HG03280 (cell line): ENCODE results near the gene GATD1.

Experiments used
- ATAC-seq: cut with Tn5 transposase; IDR thresholded peaks from one replicate; pipeline ENCODE4 v1.9.1; 2021; ENCODE audit warnings: mild to moderate bottlenecking, moderate library complexity; ENCODE audit not compliant: unreplicated experiment

The GATD1 gene, protein sequence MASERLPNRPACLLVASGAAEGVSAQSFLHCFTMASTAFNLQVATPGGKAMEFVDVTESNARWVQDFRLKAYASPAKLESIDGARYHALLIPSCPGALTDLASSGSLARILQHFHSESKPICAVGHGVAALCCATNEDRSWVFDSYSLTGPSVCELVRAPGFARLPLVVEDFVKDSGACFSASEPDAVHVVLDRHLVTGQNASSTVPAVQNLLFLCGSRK

DNA sequence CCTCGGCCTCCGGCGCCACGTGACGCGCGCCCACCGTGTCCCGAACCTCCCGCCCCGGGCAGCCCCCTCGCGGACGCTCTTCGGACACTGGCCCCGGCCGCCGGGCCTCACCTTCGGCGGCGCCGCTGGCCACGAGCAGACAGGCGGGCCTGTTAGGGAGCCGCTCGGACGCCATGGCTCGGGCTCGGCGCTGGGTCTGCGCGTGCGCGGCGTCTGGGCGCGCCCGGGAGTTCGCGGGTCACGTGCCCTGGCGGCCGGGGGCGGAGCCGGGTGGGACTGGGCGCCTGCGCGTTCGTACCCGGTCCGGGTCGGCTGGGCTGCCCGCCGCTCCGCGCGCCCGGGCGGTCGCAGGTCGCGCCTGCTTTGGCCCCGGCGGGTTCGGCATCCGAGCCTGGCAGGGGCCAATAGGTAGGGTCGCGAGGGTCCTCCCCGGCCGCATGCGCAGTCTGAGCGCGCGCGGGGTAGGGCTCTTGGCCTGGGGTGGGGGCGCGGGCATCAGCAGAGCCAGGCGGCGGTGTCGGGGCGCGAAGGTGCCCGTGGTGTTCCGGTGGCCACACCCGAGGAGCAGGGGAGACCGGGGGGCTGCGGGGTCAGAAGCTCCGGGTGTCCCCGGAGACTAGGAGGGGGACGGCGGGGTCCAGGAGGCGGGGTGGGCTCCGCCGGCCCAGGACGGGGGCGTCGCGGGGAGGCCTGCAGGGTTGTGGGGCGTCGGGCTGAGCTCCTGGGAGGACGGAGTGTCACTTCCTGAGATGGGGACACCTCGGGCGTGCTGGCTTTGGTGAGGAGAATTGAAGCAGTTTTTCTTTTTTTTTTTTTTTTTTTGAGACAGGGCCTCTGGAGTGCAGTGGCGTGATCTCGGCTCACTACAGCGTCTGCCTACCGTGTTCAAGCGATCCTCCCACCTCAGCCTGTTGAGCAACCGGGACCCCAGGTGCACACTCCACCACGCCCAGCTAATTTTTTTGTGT, at the start of gene GATD1:
Gene GATD1, minus strand, starts transcription at position 200 of the 968 bp plus-strand sequence. Its CDS starts 25 bp downstream, at position 175.
- ATAC-seq, result peak; percentile 80

DNA sequence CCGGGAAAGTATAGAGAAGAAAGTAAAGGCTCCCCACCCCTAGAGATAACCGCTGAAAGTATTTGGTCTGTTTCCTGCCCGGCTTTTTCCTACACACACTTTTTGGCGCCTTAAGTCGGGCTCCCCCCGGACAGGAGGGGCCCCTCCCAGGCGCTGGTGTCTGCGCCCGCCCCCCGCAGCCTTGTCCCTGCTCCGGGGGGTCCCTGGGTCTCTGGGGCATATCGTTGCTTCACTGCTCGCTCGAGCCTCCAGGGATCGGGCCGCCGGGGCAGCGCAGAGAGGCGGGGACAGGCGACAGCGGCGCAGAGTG, 49.5 kb upstream of the GATD1 start:
- ATAC-seq, result peak; percentile 2

DNA sequence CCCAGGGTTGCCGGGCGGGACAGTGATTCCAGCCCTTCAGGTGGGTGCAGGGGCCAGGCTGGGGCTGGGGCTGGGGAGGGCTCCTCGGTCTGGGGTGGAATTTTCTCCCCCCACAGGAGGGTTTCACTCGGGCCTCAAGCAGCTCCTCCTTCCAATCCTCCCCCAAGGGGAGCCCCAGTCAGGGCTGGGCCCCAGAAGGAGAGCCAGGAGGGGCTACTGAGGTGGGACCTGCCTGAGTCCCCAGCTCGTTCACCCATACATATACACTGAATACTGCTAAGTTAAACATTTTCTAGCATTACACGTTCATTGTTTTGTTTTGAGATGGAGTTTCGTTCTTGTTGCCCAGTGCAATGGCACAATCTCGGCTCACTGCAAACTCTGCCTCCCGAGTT, 48.9 kb upstream of the GATD1 start:
- ATAC-seq, result no peak

DNA sequence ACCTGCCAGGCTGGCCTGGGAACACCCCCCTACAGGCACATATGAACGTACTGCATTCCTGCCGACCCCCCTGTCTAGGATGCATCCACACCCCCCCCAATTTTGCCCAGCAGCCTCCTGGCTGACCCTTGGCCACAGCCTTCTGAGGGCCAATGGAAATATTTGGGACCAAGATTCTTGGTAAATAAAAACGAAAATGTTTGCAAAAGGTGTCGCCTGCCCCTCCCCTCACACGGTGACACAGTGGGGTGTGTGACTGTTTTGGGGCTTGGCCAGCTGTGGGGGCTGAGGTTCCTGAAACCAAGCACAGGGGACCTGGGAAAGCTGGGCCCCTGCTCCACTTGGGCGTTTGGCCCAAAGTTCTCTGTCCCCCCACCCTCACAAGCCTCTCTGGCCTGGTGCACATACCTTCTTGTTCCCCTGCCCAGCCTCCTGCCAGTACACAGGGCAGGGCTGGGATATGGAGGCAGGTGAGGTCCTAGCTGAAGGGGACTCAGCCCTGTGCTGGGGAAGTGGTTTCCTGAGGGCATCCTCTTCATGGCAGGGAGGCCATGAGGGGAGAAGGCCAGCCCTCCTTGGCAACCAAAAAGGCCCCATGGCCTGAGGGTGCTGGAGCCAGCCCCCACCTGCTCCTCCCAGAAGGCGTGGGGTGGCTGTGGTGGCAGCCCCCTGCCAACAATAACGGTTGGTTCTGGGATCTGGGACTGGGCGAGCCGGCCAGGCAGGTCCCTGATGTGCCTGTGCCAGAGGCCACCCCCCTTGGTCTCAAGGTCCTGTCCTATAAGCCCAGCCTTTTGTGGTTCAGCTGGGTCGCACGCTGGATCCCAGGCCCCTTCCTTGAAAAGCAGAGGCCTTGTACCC, 48.3 kb upstream of the GATD1 start:
- no peak for ATAC-seq

DNA sequence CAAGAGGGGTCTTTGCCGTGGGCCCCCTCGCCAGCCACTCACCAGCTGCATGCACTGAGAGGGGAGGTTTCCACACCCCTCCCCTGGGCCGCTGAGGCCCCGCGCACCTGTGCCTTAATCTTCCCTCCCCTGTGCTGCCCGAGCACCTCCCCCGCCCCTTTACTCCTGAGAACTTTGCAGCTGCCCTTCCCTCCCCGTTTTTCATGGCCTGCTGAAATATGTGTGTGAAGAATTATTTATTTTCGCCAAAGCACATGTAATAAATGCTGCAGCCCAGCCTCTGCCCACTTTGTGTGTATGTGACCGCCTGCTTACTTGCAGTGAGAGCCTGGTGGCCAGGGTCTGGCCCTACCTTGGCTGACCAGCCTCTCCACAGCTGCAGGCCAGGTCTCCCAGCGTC, 47.7 kb upstream of the GATD1 start:
- ATAC-seq, result no peak

DNA sequence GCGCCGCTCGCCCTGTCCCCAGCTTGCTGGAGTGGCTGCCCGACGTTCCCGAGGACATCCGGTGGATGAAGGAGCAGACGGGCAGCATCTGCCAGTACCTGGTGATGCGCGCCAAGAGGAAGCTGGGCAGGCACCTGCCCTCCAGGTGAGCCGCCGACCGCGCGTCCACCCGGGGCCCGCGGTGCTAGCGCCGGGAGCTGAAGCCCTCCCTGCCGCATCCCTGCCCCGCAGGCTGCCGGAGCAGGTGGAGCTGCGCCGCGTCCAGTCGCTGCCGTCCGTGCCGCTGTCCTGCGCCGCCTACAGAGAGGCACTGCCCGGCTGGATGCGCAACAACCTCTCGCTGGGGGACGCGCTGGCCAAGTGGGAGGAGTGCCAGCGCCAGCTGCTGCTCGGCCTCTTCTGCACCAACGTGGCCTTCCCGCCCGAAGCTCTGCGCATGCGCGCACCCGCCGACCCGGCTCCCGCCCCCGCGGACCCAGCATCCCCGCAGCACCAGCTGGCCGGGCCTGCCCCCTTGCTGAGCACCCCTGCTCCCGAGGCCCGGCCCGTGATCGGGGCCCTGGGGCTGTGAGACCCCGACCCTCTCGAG, 47.1 kb upstream of the GATD1 start:
- ATAC-seq, result no peak

DNA sequence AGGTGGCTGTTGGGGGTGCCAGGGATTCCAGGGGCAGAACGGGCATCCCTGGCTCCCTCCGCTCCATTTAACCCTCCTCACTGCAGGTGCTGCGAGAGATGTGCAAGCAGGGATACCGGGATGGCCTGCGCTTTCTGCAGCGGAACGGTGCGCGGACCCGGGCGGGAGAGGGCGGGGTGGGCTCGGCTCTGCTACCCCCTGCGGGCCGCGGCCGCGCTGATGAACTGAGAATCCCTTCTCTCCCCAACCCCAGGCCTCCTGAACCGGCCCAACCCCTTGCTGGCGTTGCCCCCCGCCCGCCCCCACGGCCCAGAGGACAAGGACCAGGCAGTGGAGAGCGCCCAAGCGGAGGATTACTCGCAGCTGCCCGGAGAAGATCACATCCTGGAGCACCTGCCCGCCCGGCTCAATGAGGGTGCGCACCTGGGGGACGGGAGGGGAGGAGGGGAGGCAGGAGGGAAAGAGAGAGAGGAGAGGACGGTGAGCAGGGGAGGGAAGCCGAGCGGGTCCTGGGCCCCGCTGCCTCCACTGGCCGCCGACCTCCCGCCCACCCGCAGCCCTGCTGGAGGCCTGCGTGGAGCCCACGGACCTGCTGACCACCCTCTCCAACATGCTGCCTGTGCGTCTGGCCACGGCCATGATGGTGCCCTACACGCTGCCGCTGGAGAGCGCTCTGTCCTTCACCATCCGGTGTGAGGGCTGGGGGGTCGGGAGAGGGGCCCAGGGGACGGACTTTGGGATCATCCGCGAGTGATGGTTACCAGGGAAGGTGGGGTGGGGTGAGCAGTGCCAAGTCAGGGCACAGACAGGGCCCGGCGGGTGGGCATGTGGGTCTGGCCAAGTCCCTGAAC, 46.4 kb upstream of the GATD1 start:
- no peak for ATAC-seq

DNA sequence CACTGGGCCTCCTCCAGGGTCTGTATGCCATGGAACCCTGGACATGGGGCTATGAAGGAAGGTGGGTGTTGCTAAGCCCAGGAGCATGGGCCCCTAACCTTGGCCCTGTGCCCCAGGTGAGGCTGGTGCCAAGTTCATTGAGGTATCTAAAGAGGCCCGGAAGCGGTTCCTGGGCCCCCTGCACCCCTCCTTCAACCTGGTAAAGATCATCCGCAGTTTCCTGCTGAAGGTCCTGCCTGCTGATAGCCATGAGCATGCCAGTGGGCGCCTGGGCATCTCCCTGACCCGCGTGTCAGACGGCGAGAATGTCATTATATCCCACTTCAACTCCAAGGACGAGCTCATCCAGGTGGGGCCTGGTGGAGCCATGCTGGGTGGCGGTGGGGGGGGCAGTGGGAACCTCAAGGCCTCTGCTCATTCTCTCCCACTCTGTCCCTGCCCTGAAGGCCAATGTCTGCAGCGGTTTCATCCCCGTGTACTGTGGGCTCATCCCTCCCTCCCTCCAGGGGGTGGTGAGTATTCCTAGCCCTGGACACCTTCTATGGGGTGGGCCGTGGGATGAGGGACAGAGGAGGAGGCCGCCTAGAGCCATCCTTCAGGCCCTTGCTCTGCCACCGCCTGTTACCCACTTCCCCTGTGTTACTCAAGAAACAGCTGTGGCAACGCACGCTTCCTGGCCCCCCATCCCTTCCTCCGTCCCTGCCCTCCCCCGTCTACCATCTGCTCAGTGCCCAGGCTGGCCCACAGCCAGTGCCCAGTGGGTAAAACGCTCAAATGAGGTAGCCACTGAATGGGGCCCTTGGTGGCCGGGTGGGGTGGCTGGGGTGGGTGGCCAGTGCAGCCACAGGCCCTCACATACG, 44.5 kb upstream of the GATD1 start:
- no peak for ATAC-seq

DNA sequence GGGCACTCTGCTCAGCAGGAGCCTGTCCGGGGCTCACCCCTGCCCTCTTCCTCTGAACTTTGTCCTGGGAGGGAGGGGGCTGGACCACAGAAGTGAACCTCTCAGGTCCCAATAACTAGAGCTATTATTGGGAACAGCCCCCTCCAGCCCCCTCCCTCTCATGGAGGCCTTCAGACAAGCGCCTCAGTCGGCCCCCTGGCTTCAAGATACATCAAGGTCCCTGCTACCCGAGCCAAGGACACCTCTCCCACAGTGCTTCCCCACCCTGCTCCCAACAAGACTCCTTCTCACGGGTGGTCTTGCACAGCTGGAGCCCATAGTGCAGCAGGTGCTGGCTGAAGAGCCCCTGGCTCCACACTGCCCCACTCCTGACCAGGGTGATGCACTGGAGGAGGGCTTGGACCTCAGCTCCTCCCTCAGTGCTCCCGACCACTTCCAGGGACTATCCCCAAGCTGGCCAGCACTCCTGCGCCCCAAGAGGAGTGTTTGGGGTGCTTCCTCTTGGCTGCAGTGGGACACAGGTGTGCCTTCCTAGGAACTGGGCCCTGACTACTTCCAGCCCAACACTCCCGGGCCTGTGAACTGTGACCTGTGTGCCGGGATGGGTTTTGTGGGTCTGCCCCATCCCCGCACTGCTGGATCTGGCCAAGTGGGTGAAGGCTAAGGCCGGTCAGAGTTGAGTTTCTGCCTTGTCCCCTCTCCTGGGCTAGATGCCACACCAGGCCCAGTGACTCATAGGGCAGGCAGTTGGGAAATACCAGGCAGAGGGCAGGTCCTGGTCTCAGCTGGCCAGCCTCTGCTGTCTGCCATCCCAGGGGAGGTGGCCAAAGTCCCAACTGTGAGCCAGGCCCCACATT, 43.6 kb upstream of the GATD1 start:
- ATAC-seq, result no peak

DNA sequence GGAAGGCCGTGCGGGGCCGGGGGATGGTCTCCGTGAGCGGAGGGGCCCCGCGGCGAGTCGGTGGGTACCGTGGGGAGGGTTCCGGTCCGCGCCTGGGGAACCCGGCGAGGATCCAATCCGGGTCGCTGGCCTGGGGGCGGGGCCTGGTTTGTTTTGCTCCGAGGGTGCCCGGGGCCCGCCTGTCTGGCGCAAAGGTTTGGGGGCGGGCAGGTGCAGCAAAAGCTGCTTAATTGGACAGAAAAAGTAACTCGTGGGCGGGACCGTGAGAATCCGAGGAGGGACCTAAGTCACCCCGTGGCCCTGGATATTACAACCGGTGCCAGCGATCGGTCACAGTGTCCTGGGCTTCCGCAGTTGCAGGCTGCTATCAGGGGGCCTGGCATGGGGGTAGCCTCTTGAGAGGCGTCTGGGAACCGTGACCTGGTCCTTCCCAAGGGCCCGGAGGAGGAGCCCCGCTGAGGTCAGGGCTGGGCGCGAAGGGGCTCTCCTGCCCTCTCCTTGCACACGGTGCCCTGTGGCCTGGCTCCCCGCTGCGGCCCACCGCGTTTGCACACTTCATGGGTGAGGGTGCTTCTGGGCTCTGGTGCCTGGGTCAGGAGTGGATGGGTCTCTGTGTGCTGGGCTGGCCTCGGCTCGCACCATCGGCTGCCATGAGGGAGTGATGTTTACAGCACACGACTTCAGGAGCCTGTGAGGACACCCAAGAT, 42.8 kb upstream of the GATD1 start:
- ATAC-seq, result peak; percentile 68

DNA sequence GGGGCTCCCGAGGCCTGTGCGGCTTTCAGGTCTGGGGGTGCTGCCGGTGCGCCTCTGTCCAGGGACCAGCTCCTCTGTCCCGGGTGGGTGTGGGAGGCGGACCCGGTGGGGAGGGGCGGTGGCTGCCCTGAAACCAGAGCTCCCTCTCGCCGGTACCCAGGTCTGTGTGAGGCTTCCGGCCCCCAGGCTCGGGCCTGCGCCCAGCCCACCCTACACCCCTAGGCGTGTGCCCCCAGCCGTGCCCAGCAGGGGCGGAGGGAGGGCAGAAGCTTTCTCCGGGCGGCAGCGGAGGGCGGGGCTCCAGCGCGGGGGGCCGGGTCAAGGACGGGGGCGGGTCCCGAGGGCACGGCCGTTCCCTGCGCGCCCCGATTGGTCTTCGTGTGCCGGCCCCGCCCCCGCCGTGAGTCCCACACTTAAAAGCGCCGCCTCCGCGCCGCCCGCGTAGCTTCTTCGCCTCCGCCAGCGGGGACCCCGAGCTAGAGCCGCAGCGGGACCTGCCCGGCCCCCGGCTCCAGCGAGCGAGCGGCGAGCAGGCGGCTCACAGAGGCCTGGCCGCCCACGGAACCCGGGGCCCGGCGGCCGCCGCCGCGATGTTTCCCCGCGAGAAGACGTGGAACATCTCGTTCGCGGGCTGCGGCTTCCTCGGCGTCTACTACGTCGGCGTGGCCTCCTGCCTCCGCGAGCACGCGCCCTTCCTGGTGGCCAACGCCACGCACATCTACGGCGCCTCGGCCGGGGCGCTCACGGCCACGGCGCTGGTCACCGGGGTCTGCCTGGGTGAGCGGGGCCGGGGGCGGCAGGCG, 42.0 kb upstream of the GATD1 start:
- peak; percentile 71 for ATAC-seq

DNA sequence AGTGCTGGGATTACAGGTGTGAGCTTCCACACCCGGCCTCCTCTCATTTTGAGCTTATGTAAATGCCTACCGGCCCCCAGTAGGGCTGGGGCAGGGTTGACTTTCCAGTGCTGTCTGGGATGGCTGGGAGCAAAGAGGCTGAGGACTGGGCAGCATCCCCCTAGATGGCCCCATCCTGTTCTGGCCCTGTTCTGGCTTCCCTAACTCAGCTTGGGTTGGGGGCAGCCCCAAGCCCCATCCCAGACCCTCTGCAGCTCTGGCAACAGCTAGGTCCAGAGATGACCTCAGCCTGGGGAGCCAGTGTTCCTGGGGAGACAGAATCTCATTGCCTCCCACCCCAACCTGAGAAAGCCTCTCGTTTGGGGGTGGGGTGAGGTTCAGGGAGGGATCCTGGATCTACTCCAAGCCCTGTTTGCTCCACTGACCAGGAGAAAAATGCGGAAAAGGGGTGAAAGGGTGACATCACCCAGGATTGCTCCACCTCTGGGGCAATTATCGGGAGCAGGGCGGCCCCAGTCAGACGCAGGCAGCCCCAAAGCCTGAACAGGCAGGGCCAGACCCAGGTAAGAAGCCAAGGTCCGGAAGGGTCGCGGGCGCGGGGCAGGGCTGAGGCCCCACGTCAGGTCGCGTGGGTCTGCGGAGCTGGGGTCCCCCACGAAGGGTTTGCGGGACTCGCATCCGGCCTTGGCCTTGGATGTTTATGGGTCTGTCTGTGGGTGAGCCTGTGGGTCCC, 41.3 kb upstream of the GATD1 start, which contains the start of gene PNPLA2:
Gene PNPLA2, plus strand, starts transcription at position 519 of the 733 bp plus-strand sequence. CDS start 805 bp downstream, outside the sequence.
- no peak for ATAC-seq

DNA sequence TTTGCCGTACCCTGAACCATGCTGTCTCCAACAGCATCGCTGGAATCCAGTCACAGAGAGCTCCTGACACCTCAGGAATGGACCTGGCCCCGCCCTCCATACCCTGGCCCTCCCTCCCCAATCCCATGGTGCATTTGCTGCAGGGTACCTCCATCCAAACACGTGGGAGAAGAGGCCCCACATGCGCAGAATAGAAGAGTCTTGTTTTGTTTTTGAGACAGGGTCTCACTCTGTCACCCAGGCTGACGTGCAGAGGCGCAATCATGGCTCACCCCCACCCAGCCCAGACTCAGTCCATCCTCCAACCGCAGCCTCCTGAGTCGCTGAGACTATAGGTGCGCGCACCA, 39.1 kb upstream of the GATD1 start:
- no peak for ATAC-seq

DNA sequence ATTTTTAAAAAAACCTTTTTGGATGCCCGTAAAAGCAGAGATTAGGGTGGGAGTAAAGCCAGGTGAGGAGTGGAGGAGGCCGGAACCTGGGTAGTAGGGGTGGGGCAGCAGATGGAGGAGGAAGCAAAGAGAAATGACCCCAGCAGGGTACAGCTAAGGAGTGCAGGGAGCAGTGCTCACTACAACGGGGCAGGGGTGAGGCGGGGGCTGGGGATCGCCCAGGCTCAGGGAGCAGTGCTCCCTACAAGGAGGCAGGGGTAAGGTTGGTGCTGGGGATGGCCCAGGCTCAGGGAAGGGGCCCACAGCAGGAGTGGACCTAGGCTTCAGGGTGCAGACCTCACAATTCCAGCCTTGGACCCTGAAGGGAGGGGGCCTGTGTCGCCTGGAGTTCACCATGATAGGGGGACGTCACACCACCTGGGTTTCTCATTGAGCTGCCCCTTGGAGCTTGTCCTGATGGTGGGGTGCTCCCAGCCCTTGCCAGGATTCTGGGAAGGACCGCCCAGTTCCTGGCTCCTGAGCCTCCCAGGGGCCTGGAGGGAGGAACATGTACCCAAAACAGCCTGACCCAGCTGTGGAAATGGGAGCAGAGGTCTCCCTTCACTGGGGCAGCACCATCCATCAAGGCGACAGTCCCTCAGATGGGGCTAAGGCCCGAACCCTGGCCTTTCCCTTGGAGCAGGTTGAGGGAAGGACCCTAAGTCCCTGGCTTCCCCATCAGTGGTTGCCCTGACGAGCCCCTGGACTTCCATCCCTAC, 38.6 kb upstream of the GATD1 start:
- no peak for ATAC-seq

DNA sequence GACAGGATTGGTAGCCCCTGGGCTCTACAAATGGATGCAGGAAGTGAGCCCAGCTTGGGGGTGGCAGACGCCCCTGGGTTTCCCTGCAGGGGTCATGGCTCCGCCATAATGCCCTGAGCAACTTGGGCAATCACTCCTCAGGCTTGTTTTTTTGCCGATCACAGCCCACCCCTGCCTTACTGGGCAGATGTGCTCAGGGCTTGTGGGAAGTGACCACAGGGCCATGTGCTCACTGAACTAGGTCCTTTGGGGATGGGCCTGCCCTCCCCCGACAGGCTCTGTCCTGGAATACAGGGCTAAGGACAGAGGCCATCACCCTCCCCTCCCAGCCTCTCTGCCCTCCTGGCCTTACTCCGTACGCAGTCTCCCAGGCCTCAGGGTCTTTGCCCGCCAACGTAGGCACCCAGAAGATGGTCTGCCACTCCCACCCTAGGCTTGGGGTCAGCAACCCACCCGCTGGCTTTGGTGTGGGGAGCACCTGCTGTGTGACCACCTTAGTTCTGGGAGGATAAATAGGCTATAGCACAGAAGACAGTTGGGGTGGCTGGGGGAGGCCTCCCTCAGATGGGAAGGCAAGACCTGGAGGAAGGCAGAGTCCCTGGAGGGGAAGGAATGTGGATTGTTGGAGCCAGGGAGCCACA, 36.3 kb upstream of the GATD1 start:
- no peak for ATAC-seq
